Activated naive CD8-positive, alpha-beta T cell treated with anti-CD3 and anti-CD28 coated beads for 36 hours (primary cell): ENCODE data around the gene PPP3CA. TPM values are rescaled to one million over a fixed set of nuclear protein-coding genes. Genes with fewer than 3 reads are reported as not detected.

Experiments used
- DNase-seq: peaks from one replicate; pipeline ENCODE4 v3.0.0; 2021
- H3K27ac Mint-ChIP-seq: one replicate; pipeline ENCODE4 v1.8.0; 2022; ENCODE audit warnings: mild to moderate bottlenecking, moderate library complexity, mixed read lengths
- H3K27me3 Mint-ChIP-seq: one replicate; pipeline ENCODE4 v1.8.0; 2022; ENCODE audit warnings: mild to moderate bottlenecking, mixed read lengths
- H3K36me3 Mint-ChIP-seq: one replicate; pipeline ENCODE4 v1.8.0; 2021; ENCODE audit warnings: mild to moderate bottlenecking, mixed read lengths
- H3K4me1 Mint-ChIP-seq: one replicate; pipeline ENCODE4 v1.8.0; 2021; ENCODE audit warnings: mixed read lengths
- H3K4me3 Mint-ChIP-seq: one replicate; pipeline ENCODE4 v1.8.0; 2022; ENCODE audit warnings: mild to moderate bottlenecking, moderate library complexity, mixed read lengths
- H3K9me3 Mint-ChIP-seq: one replicate; pipeline ENCODE4 v1.8.0; 2022; ENCODE audit warnings: mixed read lengths
- total RNA-seq, 2 experiments: library from RNA; stranded (reverse); gene quantifications; one replicate each; pipeline ENCODE4 v1.2.3, GENCODE V29; 2021

The PPP3CA gene
- total RNA-seq, 2 experiments from 2014 or later: 14.5 to 16.4 TPM

- no peak for DNase-seq
- Mint-ChIP-seq H3K27me3 (no peaks in the 10 kb centered on the region), H3K36me3 (peaks cover 5% of the 10 kb centered on the region), H3K4me3 (no peak overlapping the region), H3K4me1 (peaks cover 45% of the 10 kb centered on the region), H3K9me3 (peaks cover 1% of the 10 kb centered on the region), H3K27ac (no peak overlapping the region)
Observed at GRCh38 chr4:101286663-101287062, 60.7 kb downstream of the PPP3CA start.

DNA sequence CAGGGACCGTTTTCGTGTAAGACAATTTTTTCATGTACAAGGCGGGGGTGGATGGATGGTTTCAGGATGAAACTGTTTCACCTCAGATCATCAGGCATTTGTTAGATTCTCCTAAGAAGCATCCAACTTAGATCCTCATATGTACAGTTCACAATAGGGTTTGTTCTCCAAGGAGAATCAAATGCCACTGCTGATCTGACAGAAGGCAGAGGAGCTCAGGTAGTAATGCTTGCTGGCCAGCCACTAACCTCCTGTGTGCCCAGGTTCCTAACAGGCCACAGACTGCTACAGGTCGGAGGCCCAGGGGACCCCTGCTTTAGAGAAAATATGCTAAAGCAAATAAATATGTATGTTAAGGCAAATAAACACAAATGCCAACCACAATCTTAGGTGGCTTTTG is 61.3 kb downstream of the PPP3CA start:
- Mint-ChIP-seq H3K9me3 (peaks cover 1% of the 10 kb centered on the region), H3K36me3 (peaks cover 8% of the 10 kb centered on the region), H3K4me3 (no peak overlapping the region), H3K27me3 (no peaks in the 10 kb centered on the region), H3K4me1 (peaks cover 41% of the 10 kb centered on the region), H3K27ac (no peak overlapping the region)
- DNase-seq: no peak

DNA sequence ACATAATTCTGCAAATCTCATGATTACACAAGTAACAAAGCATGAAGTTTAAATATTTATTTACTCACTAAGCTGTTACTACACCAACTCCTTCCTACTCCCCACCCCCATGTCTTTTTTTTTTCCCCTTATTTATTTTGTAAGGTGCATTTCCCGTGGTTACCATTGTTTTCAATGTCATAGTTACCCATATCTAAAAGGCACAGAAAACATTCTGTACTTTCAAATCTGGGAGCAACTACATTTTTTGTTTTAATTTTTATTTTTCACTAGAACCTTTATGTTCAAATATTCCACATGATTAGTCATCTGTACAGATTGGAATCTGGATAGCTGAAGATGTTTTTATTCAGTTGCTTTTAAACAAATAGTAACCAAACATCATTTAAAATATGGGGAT is 62.8 kb downstream of the PPP3CA start:
- Mint-ChIP-seq H3K4me3 (no peak overlapping the region), H3K36me3 (peaks cover 17% of the 10 kb centered on the region), H3K4me1 (peaks cover 44% of the 10 kb centered on the region), H3K27ac (no peak overlapping the region), H3K9me3 (peaks cover 3% of the 10 kb centered on the region), H3K27me3 (no peaks in the 10 kb centered on the region)
- DNase-seq: no peak

DNA sequence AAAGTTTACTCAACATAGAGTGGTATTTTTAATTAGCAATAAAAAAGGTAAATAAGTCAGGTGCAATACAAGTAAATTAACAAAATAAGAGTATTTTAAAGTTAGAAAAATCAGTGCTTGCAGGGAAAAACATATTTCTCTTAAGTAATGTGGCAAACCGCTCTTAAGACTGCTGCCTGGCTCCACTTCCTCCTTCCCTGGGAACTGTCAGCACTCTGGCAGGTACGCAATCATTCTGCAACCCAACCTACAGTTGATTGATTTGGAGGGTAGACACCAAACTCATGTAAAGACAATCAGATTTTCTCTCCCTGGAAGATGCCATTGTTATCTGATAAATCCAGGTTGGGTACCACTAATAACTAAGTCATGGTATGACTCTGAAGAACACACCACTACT is 63.9 kb downstream of the PPP3CA start:
- Mint-ChIP-seq H3K27me3 (no peaks in the 10 kb centered on the region), H3K4me1 (peaks cover 48% of the 10 kb centered on the region), H3K4me3 (no peak overlapping the region), H3K9me3 (peaks cover 3% of the 10 kb centered on the region), H3K27ac (no peak overlapping the region), H3K36me3 (peaks cover 18% of the 10 kb centered on the region)
- DNase-seq: no peak

DNA sequence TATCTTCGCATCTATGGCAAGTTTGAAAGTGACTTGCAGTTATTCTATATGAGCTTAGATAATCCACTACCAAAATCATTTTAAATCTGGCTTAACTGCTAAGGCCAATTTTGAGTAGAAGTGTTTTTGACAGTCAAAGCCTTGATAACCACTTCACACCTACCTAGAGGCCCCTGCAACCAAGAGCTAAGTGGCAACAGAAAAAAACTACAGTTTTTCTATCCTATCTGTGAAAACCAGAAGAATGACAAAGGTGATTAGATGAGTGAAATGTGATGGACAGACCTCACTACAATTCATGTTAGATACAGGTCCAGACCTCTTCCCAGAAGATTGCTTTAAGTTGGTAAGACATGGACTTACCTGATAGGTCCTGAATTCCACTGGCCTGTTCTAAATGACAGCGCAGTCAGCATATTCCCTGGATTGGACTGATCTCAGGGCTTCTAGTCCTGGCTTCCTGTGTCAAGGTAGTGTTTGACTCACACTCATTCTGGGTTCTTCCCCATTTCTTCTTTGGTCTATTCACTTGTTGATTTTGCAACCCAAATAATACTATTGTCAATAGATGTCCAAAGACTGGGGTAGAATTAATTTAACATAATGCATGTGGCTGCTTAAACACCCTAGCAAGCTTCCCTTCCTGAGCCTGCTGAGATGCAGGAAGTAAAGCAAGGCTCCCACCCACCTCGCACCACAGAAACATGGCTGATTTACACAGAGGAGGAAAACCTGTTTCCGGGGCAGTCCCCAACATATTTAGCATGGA is 65.1 kb downstream of the PPP3CA start:
- H3K4me3 Mint-ChIP-seq: peak overlapping the region; percentile 22
- peaks cover 49% of the 10 kb centered on the region for H3K4me1 Mint-ChIP-seq
- H3K9me3 Mint-ChIP-seq: peaks cover 3% of the 10 kb centered on the region
- no peaks in the 10 kb centered on the region for H3K27me3 Mint-ChIP-seq
- peak; percentile 27 for DNase-seq
- no peak overlapping the region for H3K27ac Mint-ChIP-seq
- H3K36me3 Mint-ChIP-seq: peaks cover 21% of the 10 kb centered on the region

DNA sequence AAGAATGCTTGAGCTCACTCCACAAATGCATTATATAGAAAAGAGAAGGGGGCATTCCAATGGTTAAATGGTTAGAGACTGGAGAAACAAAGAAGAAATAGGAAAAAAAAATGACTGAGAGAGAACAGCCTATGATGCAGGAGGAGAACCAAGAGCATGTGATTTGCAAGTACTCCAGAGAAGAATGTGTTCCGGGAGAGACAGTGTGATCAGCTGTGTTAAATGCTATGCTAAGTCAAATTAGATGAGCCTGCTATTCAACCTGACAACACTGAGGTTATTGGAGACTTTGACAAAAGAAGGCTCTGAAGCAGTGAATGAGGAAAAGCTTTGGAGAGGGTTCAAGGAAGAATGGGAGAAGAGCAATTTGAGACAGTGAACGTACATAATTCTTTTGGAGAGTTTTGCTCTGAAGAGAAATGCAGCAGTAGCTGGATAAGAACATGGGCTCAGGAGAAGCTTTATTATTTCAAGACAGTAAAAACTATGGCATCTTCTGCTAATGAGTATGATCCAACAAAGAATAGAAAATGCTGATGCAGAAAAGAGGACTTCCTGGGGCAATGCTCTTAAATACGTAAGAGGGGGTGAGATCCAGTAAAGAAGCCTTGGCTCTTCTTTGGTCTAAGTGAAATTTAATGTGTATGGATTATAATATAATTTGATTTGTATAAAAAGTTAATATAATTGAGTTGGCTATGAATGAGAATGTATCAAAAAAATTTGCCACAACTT is 66.3 kb downstream of the PPP3CA start:
- Mint-ChIP-seq H3K4me1 (peaks cover 49% of the 10 kb centered on the region), H3K27ac (no peak overlapping the region)
- DNase-seq: no peak

GRCh38 chr4:101279377-101279871 is 67.9 kb downstream of the PPP3CA start:
- H3K4me3 Mint-ChIP-seq: peak overlapping the region; percentile 19

More for the DNA sequence above, 66.3 kb downstream of the PPP3CA start:
- Mint-ChIP-seq H3K4me3 (no peak overlapping the region), H3K27me3 (no peaks in the 10 kb centered on the region), H3K9me3 (peaks cover 3% of the 10 kb centered on the region), H3K36me3 (peaks cover 21% of the 10 kb centered on the region)

DNA sequence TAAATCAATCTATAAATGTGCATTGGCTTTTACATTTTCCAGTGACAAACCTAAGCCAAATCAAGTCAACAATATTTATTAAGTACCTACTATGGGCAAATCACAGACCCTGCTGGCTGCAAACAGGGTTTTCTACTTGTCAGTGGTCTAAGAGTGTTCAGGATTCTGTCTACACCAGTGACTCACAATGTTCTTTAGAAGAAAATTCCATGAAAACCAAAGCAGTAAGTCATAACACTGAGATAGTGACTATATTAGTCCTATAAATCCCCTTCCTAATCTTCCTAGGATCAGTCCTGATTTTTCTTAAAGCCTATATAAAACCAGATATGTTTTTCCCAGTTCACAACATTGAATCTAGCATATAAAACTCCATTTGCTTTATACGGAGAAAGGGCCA is 69.7 kb downstream of the PPP3CA start:
- Mint-ChIP-seq H3K36me3 (peaks cover 16% of the 10 kb centered on the region), H3K4me1 (peaks cover 38% of the 10 kb centered on the region), H3K27ac (no peak overlapping the region), H3K27me3 (no peaks in the 10 kb centered on the region), H3K4me3 (no peak overlapping the region), H3K9me3 (peaks cover 2% of the 10 kb centered on the region)
- no peak for DNase-seq

More at GRCh38 chr4:101279377-101279871, 67.9 kb downstream of the PPP3CA start:
- H3K4me1 Mint-ChIP-seq: peaks cover 49% of the 10 kb centered on the region
- DNase-seq: peak; percentile 3
- H3K9me3 Mint-ChIP-seq: peaks cover 3% of the 10 kb centered on the region
- peak overlapping the region; percentile 38 for H3K27ac Mint-ChIP-seq
- peaks cover 18% of the 10 kb centered on the region for H3K36me3 Mint-ChIP-seq
- H3K27me3 Mint-ChIP-seq: no peaks in the 10 kb centered on the region

DNA sequence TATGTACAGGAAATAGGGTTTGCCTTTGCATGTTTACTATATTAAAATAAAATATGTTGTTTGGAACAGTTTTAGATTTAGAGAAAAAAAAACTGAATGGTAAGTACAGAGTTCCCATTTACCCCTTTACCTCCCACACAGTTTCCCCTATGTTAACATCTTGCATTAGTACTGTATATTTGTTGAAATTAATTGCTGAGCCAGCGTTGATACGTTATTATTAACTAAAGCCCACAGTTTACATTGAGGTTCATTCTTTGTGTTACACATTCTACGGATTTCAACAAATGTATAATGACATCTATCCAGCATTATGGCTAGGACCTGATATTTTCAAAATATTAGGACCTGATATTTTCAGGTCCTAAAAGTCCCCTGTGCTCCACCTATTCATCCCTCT is 70.7 kb downstream of the PPP3CA start:
- Mint-ChIP-seq H3K36me3 (peaks cover 16% of the 10 kb centered on the region), H3K27me3 (no peaks in the 10 kb centered on the region), H3K27ac (no peak overlapping the region), H3K9me3 (peaks cover 2% of the 10 kb centered on the region), H3K4me1 (peaks cover 27% of the 10 kb centered on the region), H3K4me3 (no peak overlapping the region)
- DNase-seq: no peak

- DNase-seq: no peak
- Mint-ChIP-seq H3K4me3 (no peak overlapping the region), H3K27me3 (no peaks in the 10 kb centered on the region), H3K36me3 (peaks cover 11% of the 10 kb centered on the region), H3K27ac (no peak overlapping the region), H3K4me1 (peaks cover 32% of the 10 kb centered on the region), H3K9me3 (peaks cover 2% of the 10 kb centered on the region)
Observed at GRCh38 chr4:101274888-101275752, 72.2 kb downstream of the PPP3CA start.

GRCh38 chr4:101271516-101271915 is 75.8 kb downstream of the PPP3CA start:
- Mint-ChIP-seq H3K27ac (no peak overlapping the region), H3K36me3 (peaks cover 4% of the 10 kb centered on the region), H3K9me3 (no peaks in the 10 kb centered on the region), H3K4me3 (no peak overlapping the region), H3K4me1 (peaks cover 24% of the 10 kb centered on the region), H3K27me3 (no peaks in the 10 kb centered on the region)
- no peak for DNase-seq

- no peak for DNase-seq
- Mint-ChIP-seq H3K4me3 (no peak overlapping the region), H3K9me3 (no peaks in the 10 kb centered on the region), H3K4me1 (peaks cover 24% of the 10 kb centered on the region), H3K36me3 (peaks cover 4% of the 10 kb centered on the region), H3K27ac (no peak overlapping the region), H3K27me3 (no peaks in the 10 kb centered on the region)
Observed at GRCh38 chr4:101269682-101270081, 77.6 kb downstream of the PPP3CA start.

DNA sequence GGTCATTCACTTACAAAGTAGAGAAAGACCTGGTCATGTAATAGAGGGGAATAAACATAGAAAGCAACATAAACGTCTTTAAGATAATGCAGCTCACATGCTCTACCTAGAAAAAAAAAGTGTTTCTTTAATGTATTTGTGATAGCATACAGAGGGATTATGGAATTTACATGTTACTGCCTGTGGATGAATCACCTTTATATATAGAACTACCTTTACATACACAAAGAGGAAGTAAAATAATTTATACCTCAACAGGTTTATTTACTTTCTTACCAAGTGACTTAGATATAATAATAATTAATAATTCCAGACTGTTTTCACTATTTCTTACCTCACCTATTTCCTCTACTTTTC is 81.5 kb downstream of the PPP3CA start:
- DNase-seq: no peak
- Mint-ChIP-seq H3K27me3 (no peaks in the 10 kb centered on the region), H3K27ac (no peak overlapping the region), H3K9me3 (no peaks in the 10 kb centered on the region), H3K4me3 (no peak overlapping the region), H3K4me1 (peaks cover 27% of the 10 kb centered on the region), H3K36me3 (peaks cover 2% of the 10 kb centered on the region)

DNA sequence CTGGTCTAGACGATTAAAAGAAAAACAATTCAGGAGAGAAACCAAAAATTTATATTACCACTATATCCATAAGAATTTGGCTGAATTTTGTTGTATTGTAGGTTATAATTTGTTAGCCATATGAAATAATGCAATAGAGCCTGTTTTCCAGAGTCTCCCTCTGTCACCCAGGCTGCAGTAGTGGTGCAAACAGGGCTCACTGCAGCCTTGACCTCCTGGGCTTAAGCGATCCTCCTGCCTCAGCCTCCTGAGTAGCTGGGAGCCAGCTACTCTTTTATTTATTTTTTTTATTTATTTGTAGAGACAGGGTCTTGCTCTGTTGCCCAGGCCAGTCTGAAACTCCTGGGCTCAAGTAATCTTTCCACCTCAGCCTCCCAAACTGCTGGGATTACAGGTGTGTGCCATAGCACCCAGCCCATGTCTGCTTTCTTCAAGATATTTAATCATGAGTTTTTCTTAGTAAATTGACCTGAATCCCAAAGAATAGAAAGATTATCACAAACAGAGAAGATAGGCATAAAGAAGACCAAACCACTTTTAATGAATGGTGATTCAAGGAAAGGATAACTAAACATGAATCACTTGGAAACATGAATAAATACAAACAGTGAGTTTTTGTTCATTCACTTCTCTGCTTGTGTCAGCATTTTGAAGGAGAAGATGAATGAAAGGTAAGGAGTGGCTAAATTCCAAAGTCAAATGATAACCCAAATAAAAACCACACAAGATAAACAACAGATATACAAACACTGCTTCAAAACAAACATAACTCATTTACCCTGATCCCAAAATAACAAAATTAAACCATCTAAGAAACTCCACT is 82.1 kb downstream of the PPP3CA start:
- Mint-ChIP-seq H3K27ac (no peak overlapping the region), H3K36me3 (peaks cover 2% of the 10 kb centered on the region), H3K27me3 (no peaks in the 10 kb centered on the region), H3K9me3 (no peaks in the 10 kb centered on the region), H3K4me1 (peaks cover 25% of the 10 kb centered on the region), H3K4me3 (no peak overlapping the region)
- no peak for DNase-seq
